Measurements from ENCODE around the gene RALA.
"Not testable (repeated sequence)": the region's sequence is repeated elsewhere in the genome, so short reads cannot be mapped to it uniquely, and the experiment has no call there.

RALA gene

DNA sequence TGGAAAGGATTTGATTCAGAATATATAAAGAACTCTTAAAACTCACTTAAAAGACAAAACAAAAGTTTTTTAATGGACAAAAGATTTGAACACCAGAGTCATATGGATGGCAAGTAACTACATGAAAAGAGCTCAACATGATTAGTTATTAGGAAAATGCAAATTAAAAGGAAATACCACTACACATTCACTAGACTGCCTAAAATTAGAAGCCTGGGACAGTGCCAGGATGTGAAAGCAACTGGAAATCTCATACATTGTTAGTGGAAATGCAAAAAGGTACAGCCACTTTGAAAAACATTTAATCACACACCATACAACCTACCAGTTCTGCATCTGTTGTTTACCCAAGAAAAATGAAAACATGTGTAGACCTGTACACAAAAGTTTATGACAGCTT is 48.8 kb downstream of the RALA start:
- FAIRE-seq (no peak), DNase-seq (ENCODE audit: insufficient read length, low spot score) (no peak)
- TF ChIP-seq SPI1 (IDR thresholded peaks at IDR 0.05; ENCODE audit: low read depth, low read length) (no peak), TAF1 (IDR thresholded peaks at IDR 0.05; ENCODE audit: low read depth, low read length) (no peak), PAX5 (IDR thresholded peaks at IDR 0.05; ENCODE audit: insufficient read depth, low read length, severe bottlenecking) (no peak), POU2F2 (IDR thresholded peaks at IDR 0.05; ENCODE audit: low read depth, low read length) (no peak), POLR2A (IDR thresholded peaks at IDR 0.05; ENCODE audit: low read depth, low read length) (no peak), POLR2AphosphoS5 (IDR thresholded peaks at IDR 0.05; ENCODE audit: low read depth, low read length) (no peak)

DNA sequence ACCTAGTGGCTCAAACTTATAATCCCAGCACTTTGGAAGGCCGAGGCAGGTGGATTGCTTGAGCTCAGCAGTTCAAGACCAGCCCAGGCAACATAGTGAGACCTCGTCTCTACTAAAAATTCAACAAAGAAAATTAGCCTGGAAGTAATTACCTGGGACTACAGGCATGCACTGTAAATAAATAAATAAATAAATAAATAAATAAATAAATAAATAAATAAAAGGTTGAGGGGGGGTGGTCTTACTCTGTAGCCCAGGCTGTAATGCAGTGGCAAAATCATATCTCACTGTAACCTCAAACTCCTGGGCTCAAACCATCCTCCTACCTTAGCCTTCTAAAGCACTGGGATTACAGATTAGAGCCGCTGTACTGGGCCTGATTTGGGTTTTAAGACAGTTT is 50.5 kb downstream of the RALA start:
- TF ChIP-seq POLR2AphosphoS5 (IDR thresholded peaks at IDR 0.05; ENCODE audit: low read depth, low read length) = no peak
- no peak for TF ChIP-seq POU2F2 (IDR thresholded peaks at IDR 0.05; ENCODE audit: low read depth, low read length)
- FAIRE-seq = no peak
- DNase-seq (ENCODE audit: insufficient read length, low spot score) = no peak

DNA sequence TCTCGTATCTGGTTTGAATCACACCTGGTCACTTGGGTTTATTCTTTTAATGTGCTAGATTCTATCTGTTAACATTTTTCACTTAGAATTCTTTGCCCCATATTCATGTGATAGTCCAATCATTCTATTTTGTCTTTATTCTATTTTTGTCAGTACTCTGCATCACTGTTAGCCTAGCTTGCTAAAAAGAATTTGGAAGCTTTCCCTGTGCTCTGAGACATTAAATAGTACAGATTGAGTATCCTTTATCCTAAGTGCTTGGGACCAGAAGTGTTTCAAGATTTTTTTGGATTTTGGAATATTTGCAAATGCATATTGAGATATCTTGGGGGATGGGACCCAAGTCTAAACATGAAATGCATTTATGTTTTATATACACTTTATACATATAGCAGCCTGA is 51.0 kb downstream of the RALA start:
- DNase-seq (ENCODE audit: insufficient read length, low spot score) (no peak), FAIRE-seq (no peak)
- TF ChIP-seq POLR2AphosphoS5 (IDR thresholded peaks at IDR 0.05; ENCODE audit: low read depth, low read length) = no peak
- TF ChIP-seq TAF1 (IDR thresholded peaks at IDR 0.05; ENCODE audit: low read depth, low read length) = no peak
- TF ChIP-seq PAX5 (IDR thresholded peaks at IDR 0.05; ENCODE audit: insufficient read depth, low read length, severe bottlenecking) = no peak
- no peak for TF ChIP-seq POLR2A (IDR thresholded peaks at IDR 0.05; ENCODE audit: low read depth, low read length)
- TF ChIP-seq POU2F2 (IDR thresholded peaks at IDR 0.05; ENCODE audit: low read depth, low read length) = no peak
- TF ChIP-seq SPI1 (IDR thresholded peaks at IDR 0.05; ENCODE audit: low read depth, low read length) = no peak

DNA sequence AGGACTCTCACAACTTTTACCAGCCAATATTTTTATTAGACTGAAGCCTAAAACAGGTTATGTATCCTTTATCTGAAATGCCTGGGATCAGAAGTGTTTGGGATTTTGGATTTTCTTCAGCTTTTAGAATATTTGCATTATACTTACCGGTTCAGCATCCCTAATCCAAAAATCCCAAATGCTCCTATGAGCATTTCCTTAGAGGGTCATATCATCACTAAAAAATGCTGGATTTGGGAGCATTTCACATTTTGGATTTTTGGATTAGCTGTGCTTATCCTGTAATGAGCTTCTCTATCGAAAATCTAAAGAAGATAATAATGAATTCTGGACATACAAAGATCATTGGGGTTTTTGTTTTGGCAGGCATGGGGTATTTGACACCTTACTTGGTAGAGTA is 53.0 kb downstream of the RALA start:
- DNase-seq (ENCODE audit: insufficient read length, low spot score) = no peak
- TF ChIP-seq SPI1 (IDR thresholded peaks at IDR 0.05; ENCODE audit: low read depth, low read length) = no peak
- no peak for TF ChIP-seq POLR2A (IDR thresholded peaks at IDR 0.05; ENCODE audit: low read depth, low read length)
- TF ChIP-seq POU2F2 (IDR thresholded peaks at IDR 0.05; ENCODE audit: low read depth, low read length) = no peak
- TF ChIP-seq TAF1 (IDR thresholded peaks at IDR 0.05; ENCODE audit: low read depth, low read length) = no peak
- TF ChIP-seq POLR2AphosphoS5 (IDR thresholded peaks at IDR 0.05; ENCODE audit: low read depth, low read length) = no peak
- no peak for TF ChIP-seq PAX5 (IDR thresholded peaks at IDR 0.05; ENCODE audit: insufficient read depth, low read length, severe bottlenecking)
- FAIRE-seq = no peak

DNA sequence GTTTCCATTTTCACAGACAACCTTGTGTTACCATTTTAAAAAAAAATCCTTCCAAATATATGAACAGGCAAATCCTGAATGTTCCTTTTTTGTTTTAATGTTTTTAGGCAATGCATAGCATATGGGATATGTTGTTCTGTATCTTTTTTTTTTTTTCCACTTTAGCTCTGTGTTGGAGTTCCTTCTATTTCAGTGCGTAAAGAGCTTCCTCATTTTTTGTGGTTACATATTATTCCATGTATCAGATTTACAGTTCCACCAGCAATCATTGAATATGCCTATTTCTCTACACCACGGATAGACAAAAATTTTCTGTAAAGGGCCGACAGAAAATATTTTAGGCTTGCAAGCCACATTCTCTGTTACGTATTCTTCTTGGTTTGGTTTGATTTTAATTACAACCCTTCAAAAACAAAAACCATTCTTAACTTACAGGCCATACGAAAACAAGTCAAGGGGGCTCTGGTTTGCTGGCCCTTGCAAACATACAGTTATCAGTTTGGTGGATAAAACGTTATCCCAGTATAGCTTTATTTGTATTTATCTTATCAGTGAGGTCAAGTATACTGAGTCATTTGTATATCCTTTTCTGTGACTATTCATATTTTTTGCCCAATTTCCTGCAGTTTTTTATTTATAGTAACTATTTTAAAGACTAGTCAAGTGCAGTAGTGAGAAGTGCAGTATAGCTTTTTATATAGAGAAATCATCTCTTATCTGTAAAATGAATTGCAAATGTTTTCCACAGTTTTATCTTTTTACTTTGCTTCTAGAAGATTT is 55.7 kb downstream of the RALA start:
- TF ChIP-seq POLR2A (IDR thresholded peaks at IDR 0.05; ENCODE audit: low read depth, low read length) (no peak), SPI1 (IDR thresholded peaks at IDR 0.05; ENCODE audit: low read depth, low read length) (no peak), POU2F2 (IDR thresholded peaks at IDR 0.05; ENCODE audit: low read depth, low read length) (no peak), TAF1 (IDR thresholded peaks at IDR 0.05; ENCODE audit: low read depth, low read length) (no peak), PAX5 (IDR thresholded peaks at IDR 0.05; ENCODE audit: insufficient read depth, low read length, severe bottlenecking) (no peak), POLR2AphosphoS5 (IDR thresholded peaks at IDR 0.05; ENCODE audit: low read depth, low read length) (no peak)
- DNase-seq (ENCODE audit: insufficient read length, low spot score) = no peak
- FAIRE-seq = no peak

DNA sequence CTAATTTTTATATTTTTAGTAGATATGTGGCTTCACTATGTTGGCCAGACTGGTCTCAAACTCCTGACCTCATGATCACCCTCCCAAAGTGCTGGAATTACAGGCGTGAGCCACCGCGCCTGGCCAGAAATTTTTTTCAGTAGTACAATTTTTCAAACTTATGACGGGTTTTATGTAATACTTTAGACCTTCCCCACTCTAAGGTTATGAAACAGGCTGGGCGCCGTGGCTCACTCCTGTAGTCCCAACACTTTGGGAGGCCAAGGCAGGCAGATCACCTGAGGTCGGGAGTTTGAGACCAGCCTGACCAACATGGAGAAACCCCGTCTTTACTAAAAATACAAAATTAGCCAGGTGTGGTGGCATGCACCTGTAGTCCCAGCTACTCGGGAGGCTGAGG is 56.5 kb downstream of the RALA start:
- DNase-seq (ENCODE audit: insufficient read length, low spot score); FAIRE-seq: not testable (repeated sequence)

DNA sequence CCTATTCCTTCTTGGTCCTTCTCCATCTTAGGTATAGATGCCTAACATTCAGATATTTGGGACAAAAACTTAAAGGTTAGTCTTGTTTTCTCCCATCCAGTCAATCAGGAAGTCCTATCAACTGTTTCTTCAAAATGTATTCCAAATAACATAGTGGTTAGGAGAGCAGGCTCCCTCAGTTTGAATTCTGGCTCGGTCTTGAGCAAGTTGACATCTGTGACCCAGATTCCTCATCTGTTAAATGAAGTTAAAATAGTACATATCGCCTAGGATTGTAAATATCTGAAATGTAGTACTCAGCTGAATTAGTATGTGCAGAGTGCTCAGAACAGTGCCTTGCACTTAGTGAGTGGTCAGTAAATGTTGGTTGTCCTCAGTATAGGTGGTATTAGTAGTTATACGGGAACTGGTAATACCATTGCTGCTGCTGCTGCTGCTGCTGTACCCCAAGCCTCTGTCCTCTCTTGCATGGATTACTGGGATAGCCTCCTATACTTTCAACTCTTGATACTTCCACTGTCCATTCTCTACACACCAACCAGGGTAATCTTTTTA is 58.6 kb downstream of the RALA start:
- DNase-seq (ENCODE audit: insufficient read length, low spot score) (no peak), FAIRE-seq (no peak)
- no peak for TF ChIP-seq POU2F2 (IDR thresholded peaks at IDR 0.05; ENCODE audit: low read depth, low read length)
- no peak for TF ChIP-seq TAF1 (IDR thresholded peaks at IDR 0.05; ENCODE audit: low read depth, low read length)
- TF ChIP-seq POLR2AphosphoS5 (IDR thresholded peaks at IDR 0.05; ENCODE audit: low read depth, low read length) = no peak
- no peak for TF ChIP-seq POLR2A (IDR thresholded peaks at IDR 0.05; ENCODE audit: low read depth, low read length)
- no peak for TF ChIP-seq PAX5 (IDR thresholded peaks at IDR 0.05; ENCODE audit: insufficient read depth, low read length, severe bottlenecking)
- TF ChIP-seq SPI1 (IDR thresholded peaks at IDR 0.05; ENCODE audit: low read depth, low read length) = no peak

DNA sequence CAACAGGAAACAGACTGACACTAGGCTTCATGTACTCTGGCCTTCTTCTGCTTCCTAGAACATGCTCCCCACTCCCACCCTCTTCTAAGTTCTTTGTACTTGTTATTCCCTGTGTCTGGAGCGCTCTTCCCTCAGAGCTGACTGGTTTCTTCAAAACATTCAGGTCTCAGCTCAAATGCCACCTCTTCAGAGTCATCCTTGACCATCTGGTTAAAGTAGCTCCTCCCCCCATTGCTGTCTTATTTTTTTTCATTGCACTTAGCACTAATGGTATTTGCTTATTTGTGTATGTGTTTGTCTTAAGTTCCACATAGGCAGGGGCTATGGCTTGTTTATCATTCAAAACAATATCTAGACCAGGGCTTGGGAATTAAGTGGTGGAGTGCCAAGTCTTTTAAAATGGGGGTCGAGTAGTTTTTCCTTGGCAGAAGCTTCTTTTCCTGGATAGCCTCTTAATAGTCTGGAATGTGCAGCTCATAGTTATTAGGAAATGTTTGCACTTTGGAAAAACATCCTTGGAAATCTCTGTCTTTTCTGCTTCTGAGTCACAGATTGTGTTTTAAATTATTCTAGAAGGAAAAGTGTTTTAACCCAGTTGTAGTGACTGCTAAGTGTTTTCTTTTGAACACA is 60.0 kb downstream of the RALA start:
- no peak for DNase-seq (ENCODE audit: insufficient read length, low spot score)
- TF ChIP-seq POLR2AphosphoS5 (IDR thresholded peaks at IDR 0.05; ENCODE audit: low read depth, low read length) (no peak), TAF1 (IDR thresholded peaks at IDR 0.05; ENCODE audit: low read depth, low read length) (no peak), POLR2A (IDR thresholded peaks at IDR 0.05; ENCODE audit: low read depth, low read length) (no peak), POU2F2 (IDR thresholded peaks at IDR 0.05; ENCODE audit: low read depth, low read length) (no peak), PAX5 (IDR thresholded peaks at IDR 0.05; ENCODE audit: insufficient read depth, low read length, severe bottlenecking) (no peak), SPI1 (IDR thresholded peaks at IDR 0.05; ENCODE audit: low read depth, low read length) (no peak)
- FAIRE-seq = no peak

DNA sequence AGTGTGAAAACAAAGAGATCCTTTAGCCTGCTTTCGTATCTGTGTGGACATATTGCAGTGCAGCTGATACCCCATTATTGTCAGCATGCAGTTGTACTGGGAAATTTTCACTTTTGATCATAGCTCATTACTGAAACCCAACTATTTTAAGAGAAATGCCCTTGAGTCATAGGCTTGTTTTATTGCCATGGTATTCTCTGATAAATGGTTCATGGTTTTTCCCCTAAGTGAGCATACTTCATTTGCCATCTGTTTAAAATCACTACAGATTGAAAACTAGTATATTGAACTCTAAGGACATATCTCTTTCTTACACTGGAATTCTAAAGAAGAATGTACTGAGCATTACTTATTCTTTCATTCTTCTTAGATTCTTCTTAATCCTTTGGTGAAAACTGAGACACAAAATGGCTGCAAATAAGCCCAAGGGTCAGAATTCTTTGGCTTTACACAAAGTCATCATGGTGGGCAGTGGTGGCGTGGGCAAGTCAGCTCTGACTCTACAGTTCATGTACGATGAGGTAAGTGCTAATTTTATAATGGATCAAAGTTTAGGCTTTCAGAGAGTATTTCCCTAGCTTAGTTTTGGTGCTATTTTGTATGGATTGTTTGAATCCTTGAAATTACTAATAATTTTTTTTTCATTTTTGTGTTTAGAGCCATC is 63.0 kb downstream of the RALA start:
- TF ChIP-seq POU2F2 (IDR thresholded peaks at IDR 0.05; ENCODE audit: low read depth, low read length) (no peak), POLR2AphosphoS5 (IDR thresholded peaks at IDR 0.05; ENCODE audit: low read depth, low read length) (no peak), SPI1 (IDR thresholded peaks at IDR 0.05; ENCODE audit: low read depth, low read length) (no peak), PAX5 (IDR thresholded peaks at IDR 0.05; ENCODE audit: insufficient read depth, low read length, severe bottlenecking) (no peak), TAF1 (IDR thresholded peaks at IDR 0.05; ENCODE audit: low read depth, low read length) (no peak), POLR2A (IDR thresholded peaks at IDR 0.05; ENCODE audit: low read depth, low read length) (no peak)
- DNase-seq (ENCODE audit: insufficient read length, low spot score) = no peak
- FAIRE-seq = no peak
